OCI-LY3 (cell line): ENCODE measurements around the gene FRRS1L.

Experiments
- EZH2phosphoT487 ChIP-seq: fragments of 200-600 bp; shearing (Covaris generic); IDR thresholded peaks from 2 replicates; pipeline ENCODE4 v1.6.1; 2018; ENCODE audit warnings: antibody characterized with exemption, mixed run types, low read depth
- TF ChIP-seq, protein P1 (sequence below): fragments of 200-600, 300-600 bp; sonication (generic); IDR thresholded peaks from 2 replicates; pipeline ENCODE4 v1.5.1; 2014; ENCODE audit warnings: antibody characterized with exemption, low read length, low read depth

DNA sequence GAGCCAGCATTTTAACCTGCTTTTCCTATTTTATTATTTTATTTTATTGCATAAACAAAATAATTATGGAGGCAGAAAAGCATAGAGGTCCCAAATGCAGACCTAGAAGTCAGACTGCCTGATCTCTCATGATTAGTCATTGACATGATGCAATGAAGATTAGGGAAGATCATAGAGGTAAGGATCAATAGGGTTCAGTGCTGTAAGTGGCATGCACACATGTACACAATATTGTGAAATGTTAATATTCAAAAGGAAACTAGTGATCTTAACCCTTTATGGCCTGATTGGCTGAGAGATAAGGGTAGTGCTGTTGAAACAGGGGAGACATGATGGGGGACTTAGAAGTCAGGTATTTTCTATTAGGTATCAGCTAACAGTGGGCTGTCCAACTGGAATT lies 1.1 kb upstream of the FRRS1L start:
- TF ChIP-seq, protein P1, sequence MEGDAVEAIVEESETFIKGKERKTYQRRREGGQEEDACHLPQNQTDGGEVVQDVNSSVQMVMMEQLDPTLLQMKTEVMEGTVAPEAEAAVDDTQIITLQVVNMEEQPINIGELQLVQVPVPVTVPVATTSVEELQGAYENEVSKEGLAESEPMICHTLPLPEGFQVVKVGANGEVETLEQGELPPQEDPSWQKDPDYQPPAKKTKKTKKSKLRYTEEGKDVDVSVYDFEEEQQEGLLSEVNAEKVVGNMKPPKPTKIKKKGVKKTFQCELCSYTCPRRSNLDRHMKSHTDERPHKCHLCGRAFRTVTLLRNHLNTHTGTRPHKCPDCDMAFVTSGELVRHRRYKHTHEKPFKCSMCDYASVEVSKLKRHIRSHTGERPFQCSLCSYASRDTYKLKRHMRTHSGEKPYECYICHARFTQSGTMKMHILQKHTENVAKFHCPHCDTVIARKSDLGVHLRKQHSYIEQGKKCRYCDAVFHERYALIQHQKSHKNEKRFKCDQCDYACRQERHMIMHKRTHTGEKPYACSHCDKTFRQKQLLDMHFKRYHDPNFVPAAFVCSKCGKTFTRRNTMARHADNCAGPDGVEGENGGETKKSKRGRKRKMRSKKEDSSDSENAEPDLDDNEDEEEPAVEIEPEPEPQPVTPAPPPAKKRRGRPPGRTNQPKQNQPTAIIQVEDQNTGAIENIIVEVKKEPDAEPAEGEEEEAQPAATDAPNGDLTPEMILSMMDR, result no peak
- TF ChIP-seq EZH2phosphoT487, result no peak
